ENCODE results near the gene TEPSIN.

DNA sequence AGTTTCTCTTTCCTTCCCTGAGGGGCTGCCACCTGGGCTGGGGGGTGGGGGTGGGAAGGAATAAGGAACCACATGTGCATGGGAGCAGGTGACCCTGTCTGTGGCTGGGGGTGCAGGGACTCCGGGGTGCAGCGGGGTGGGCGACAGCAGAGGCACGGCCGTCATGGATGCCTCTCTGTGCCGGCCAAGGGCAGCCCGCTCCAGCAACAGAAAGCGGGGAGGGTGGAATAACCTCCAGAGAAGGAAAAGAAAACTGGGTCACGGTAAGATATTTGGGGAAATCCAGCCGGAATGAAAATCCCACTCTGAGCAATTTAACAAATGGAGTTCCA lies 4.4 kb upstream of the TEPSIN start:
- TF ChIP-seq, protein P1, sequence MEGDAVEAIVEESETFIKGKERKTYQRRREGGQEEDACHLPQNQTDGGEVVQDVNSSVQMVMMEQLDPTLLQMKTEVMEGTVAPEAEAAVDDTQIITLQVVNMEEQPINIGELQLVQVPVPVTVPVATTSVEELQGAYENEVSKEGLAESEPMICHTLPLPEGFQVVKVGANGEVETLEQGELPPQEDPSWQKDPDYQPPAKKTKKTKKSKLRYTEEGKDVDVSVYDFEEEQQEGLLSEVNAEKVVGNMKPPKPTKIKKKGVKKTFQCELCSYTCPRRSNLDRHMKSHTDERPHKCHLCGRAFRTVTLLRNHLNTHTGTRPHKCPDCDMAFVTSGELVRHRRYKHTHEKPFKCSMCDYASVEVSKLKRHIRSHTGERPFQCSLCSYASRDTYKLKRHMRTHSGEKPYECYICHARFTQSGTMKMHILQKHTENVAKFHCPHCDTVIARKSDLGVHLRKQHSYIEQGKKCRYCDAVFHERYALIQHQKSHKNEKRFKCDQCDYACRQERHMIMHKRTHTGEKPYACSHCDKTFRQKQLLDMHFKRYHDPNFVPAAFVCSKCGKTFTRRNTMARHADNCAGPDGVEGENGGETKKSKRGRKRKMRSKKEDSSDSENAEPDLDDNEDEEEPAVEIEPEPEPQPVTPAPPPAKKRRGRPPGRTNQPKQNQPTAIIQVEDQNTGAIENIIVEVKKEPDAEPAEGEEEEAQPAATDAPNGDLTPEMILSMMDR (IDR thresholded peaks at IDR 0.05; ENCODE audit: low read depth, low read length, missing input control) = no peak
- TF ChIP-seq RAD21 (IDR thresholded peaks at IDR 0.05) (no peak), YY1 (IDR thresholded peaks at IDR 0.05) (no peak), TAF1 (conservative IDR thresholded peaks at IDR 0.05) (no peak)
